Erythroblast (primary cell): ENCODE results near the gene CYP46A1.

Experiments used
- GATA1 ChIP-seq: IDR thresholded peaks from 2 replicates; pipeline ENCODE4 v1.6.1; 2011; ENCODE audit warnings: low read depth, mild to moderate bottlenecking, control low read depth, low read length, moderate library complexity
- POLR2A ChIP-seq: IDR thresholded peaks from 2 replicates; pipeline ENCODE4 v1.6.1; 2011; ENCODE audit warnings: mild to moderate bottlenecking, low read length

DNA sequence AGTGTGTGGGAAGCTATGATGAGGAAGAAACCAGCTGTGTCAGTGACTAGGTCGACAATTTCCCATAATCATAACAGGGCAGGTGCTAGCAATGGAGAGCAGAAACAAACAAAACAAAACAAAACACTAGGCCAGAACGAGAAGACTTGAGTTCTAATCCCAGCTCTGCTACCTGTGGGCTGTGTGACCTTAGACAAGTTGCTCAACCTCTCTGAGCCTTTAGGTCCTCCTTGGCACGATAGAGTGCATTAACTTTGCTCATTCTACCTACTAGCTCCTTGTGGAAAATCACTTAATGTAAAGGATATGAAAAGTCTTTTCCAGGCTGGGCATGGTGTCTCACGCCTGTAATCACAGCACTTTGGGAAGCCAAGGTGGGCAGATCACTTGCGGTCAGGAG lies 27.9 kb upstream of the CYP46A1 start:
- TF ChIP-seq POLR2A (no peak), GATA1 (no peak)
